HG03442 (cell line): ENCODE results near the gene RPL29.

Experiments used
- ATAC-seq: cut with Tn5 transposase; IDR thresholded peaks from one replicate; pipeline ENCODE4 v1.9.1; 2021; ENCODE audit warnings: mild to moderate bottlenecking, moderate library complexity; ENCODE audit not compliant: unreplicated experiment

The RPL29 gene

GRCh38 chr3:51983578-51984268 lies 12.0 kb downstream of the RPL29 start:
- no peak for ATAC-seq

- ATAC-seq, result peak; percentile 71
Observed at GRCh38 chr3:51982838-51983577, 12.7 kb downstream of the RPL29 start, which contains the start of gene ACY1. ACY1 (plus strand) TSS chr3:51983535; CDS start chr3:51984065, 530 bp downstream.

- ATAC-seq, result peak; percentile 39
Observed at GRCh38 chr3:51982352-51982837, 13.3 kb downstream of the RPL29 start.

- ATAC-seq, result no peak
Observed at GRCh38 chr3:51980253-51980652, 15.4 kb downstream of the RPL29 start.

- no peak for ATAC-seq
Observed at GRCh38 chr3:51978143-51978502, 17.6 kb downstream of the RPL29 start.

GRCh38 chr3:51977446-51978142 lies 18.1 kb downstream of the RPL29 start:
- no peak for ATAC-seq

GRCh38 chr3:51975852-51976549 lies 19.7 kb downstream of the RPL29 start:
- no peak for ATAC-seq

- ATAC-seq, result peak; percentile 52
Observed at GRCh38 chr3:51974963-51975851, 20.5 kb downstream of the RPL29 start, which contains the start of gene ABHD14A. ABHD14A (plus strand) TSS chr3:51975064; CDS start chr3:51975136, 72 bp downstream.

GRCh38 chr3:51974277-51974962 lies 21.3 kb downstream of the RPL29 start:
- peak; percentile 2 for ATAC-seq

GRCh38 chr3:51971350-51971749 lies 24.3 kb downstream of the RPL29 start:
- ATAC-seq, result no peak

GRCh38 chr3:51970606-51971300 lies 24.9 kb downstream of the RPL29 start:
- no peak for ATAC-seq

GRCh38 chr3:51969841-51970240 lies 25.9 kb downstream of the RPL29 start:
- no peak for ATAC-seq

GRCh38 chr3:51968883-51969678 lies 26.6 kb downstream of the RPL29 start:
- no peak for ATAC-seq

GRCh38 chr3:51968170-51968775 lies 27.4 kb downstream of the RPL29 start:
- no peak for ATAC-seq

- ATAC-seq, result peak; percentile 42
Observed at GRCh38 chr3:51967384-51968169, 28.1 kb downstream of the RPL29 start, which contains the start of gene PCBP4. PCBP4 (minus strand) TSS chr3:51967454; CDS start chr3:51961240, 6,214 bp downstream.

GRCh38 chr3:51966922-51967383 lies 28.7 kb downstream of the RPL29 start:
- peak; percentile 41 for ATAC-seq
